IPS-11a (cell line): ENCODE data around the gene RBL2.
A peak's percentile ranks its signal among the peaks of the same experiment; 100 is the strongest.

Experiments
- H3K4me3 ChIP-seq: one replicate; pipeline ENCODE4 v1.5.1; 2013; ENCODE audit warnings: low read depth, low read length, control low read depth

Gene RBL2

DNA sequence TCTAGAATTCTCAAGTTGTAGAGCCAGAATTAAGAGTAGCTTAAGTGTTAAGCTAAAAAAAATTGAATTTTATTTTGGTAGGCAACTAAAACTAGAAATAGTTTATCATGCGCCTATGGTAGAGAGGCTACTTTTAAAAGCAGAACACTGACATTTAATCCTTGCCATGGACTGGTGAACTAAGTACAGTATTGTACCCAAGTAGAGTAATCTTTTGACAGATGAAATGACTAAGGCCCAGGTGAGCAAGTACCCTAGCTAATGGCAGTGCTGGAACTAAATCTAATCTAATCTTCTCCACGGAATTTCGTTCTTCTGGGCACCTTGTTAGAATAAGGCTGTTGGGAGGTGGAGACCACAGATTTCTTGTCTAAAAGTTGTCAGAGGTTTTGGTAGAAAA is 11.8 kb downstream of the RBL2 start:
- H3K4me3 ChIP-seq, result no peak overlapping the region

DNA sequence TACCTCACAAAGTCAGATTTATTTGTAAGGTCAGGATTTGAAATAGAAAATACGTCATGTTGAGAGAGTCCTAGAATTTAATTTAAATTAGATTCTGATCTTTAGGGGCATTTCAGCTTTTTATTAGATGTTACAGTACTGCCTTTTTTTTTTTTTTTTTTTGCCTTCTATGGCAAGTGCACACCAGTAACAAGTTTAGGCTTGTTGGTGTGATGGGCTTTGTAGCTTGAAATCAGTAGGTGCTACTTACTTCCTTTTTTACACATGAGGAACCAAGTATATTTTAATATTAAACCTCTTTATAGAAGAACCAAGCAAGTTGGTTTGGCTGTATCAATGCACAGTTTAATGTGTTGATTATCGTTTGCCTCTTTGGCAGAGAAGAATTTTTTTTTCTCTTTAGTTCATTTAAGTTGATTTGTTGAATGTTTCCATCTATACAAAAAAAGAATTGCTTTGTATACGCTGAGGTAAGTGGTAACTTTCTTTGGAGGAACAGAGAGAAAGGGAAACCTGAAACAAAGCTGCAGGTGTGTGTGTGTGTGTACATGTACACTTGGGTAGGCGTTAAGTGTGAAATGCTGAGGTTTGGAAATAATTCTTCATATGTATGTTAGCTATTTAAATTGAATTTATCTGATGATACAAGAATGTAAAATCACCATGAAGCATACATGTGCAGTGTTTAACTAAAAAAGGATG is 15.7 kb downstream of the RBL2 start:
- H3K4me3 ChIP-seq, result no peak overlapping the region

DNA sequence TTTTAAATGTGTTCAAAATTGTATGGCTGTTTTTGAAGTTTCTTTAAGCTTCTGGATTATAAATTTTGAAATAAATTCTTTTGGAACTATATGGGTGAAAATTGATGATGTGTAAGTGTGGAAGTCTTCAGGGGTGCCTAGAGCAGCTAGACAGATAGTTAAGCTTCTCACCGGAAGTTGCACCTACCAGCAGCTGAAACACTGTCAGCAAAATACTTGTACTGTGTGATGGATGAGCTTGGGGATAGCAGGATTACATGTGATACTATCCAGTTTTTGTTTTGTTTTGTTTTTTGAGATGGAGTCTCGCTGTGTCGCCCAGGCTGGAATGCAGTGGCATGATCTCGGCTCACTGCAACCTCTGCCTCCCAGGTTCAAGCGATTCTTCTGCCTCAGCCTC is 19.7 kb downstream of the RBL2 start:
- H3K4me3 ChIP-seq, result no peak overlapping the region

DNA sequence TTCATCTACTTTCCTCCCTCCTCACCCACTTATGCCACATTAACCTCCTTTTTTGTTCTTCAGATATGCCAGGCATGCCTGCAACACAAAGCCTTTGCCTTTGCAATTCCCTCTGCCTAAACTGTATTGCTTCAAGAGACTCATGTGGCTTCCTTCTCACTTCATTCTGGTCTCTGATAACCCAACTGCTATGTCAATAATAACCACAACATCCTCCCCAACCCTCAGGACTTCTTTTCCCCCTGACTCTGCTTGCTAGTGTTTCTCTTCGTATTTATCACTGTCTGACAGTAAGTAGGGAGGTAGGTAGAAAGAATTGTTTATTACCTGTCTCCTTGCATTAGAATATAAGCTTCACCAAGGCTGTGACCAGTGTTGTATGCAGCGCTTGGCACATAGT is 22.4 kb downstream of the RBL2 start:
- H3K4me3 ChIP-seq, result no peak overlapping the region

DNA sequence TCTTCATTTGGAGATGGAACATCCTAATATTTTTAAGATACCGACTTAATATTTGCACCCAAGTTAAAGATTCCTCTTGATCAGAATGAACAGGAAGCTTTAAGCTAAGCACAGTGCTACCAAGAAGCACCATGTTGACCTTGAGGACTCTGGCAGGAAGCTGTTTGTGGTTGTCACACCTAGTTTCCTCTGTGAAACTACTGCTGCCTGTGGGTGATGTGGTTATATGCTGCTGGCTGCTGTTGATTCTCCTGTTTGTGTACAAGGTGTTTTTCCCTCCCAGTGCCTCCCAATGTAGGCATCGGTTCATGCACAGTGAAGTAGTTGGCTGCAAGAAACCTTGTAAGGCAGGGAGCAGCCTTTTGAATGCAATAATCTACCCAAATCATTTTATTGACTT is 23.4 kb downstream of the RBL2 start:
- no peak overlapping the region for H3K4me3 ChIP-seq

DNA sequence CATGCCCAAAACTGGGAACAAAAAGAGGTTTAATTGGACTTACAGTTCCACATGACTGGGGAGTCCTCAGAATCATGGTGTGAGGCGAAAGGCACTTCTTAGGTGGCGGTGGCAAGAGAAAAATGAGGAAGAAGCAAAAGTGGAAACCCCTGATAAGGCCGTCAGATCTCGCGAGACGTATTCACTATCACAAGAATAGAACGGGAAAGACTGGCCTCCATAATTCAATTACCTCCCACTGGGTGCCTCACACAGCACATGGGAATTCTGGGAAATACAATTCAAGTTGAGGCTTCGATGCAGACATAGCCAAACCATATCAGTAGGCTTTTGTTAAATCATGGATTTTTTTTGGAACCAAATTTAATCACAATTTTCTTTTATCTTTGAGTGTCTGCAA is 24.4 kb downstream of the RBL2 start:
- no peak overlapping the region for H3K4me3 ChIP-seq

DNA sequence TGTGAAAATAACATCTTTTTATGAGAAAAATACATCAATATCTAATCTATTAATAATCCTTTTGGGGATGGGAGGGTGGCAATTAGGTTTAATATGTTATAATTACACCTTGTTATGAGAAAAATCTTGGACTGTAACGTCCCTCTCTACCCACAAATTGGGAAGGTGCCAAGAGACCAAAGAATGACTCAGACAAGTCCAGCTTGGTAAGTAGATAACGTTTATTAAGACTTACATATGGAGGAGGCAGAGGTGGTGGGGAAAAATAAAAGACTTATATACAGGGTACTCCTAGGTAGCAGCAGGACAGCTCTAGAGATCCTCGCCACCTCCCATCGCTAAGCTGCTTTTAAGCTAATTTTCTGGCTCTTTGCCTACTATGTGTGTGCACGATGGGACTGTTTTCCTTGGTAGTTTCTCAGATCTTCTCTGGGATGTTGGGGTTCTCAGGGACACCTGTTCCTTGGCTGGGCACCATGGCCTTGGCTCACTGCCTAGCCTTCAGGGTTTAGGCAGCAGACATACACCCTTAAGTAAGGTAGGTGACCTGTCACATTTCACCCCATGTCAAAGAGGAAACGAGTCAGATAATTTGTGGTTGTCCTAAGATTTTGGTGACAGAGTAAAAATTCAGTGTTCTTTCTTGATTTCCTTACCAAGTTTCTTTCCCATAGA is 31.5 kb downstream of the RBL2 start:
- no peak overlapping the region for H3K4me3 ChIP-seq

DNA sequence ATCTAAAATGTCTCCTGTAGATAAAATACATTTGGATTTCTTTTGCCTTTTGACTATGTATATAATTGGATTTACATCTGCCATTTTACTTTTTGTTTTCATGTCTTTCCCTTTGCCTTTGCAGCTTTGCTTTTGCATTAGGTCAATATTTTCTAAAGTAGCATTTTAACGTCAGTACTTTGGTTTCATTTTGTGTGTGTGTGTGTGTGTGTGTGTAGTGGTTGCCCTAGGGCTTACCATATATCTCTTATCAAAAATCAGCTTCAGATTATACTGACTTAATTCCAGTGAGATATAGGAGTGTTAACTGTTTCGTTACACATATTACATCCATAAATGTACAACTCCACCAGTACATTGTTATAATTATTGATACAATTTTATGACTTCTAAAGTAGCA is 42.6 kb downstream of the RBL2 start:
- H3K4me3 ChIP-seq, result no peak overlapping the region

DNA sequence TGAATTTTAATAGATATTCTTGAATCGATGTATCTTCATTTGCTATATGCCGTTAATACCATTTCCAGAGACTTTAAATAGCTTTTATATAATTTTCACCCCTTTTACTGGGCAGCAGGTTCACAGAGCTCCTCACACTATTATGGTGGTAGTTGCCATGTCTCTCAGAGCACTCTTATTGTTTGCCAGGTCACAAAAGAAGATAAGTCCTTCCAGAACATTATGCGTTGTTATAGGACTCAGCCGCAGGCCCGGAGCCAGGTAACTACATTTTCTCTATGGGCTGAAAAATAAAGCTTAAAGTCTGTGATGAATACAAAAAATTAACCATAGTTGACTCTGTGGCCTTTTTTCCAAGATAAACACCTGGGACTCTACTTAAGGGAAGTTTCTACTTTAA is 44.7 kb downstream of the RBL2 start:
- H3K4me3 ChIP-seq, result no peak overlapping the region

DNA sequence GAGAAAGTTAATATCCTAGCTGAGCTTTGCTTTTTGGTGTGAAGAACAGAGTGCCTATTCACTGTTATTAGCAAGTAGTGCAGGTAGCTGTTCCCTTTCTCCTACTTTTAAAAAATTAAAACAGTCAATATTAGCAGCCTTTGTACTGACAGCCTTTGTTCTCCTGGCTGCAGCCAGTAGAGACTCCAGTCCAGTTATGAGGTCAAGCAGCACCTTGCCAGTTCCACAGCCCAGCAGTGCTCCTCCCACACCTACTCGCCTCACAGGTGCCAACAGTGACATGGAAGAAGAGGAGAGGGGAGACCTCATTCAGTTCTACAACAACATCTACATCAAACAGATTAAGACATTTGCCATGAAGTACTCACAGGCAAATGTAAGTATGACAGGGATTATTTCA is 46.1 kb downstream of the RBL2 start:
- H3K4me3 ChIP-seq, result no peak overlapping the region

DNA sequence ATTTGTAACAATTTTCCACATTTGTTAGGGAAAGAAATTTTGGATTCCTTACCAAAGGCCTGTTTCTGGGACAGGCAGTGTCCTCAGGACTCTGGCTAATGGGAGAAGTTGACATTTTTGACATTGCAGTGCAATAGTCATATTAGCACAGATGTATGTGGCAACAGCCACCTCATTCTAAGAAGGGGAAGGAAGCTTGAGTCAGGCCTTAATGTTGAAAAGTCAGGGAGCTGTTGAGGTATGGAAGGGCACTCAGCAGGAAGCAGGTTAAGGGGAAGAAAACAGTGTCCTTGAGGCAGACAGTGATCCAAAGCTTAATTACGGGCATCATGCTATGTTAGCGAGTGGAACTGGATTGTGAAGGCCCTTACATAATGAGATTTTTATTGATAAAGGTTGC is 47.9 kb downstream of the RBL2 start:
- H3K4me3 ChIP-seq, result no peak overlapping the region

DNA sequence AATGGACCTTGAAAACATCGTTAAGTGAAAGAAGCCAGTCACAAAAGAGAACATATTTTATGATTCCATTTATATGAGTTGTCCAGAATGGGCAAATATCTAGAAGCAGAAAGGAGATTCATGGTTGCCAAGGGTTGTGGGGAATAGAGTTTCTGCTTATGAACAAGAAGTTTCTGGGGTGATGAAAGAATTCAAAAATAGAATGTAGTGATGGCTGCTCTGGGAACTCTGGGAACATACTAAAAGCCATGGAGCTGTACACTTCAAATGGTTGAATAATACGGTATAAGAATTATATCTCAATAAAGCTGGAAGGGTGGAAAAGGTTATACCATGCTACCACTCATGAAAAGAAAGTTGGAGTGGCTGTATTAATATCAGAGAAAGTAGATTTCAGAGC is 50.3 kb downstream of the RBL2 start:
- no peak overlapping the region for H3K4me3 ChIP-seq

DNA sequence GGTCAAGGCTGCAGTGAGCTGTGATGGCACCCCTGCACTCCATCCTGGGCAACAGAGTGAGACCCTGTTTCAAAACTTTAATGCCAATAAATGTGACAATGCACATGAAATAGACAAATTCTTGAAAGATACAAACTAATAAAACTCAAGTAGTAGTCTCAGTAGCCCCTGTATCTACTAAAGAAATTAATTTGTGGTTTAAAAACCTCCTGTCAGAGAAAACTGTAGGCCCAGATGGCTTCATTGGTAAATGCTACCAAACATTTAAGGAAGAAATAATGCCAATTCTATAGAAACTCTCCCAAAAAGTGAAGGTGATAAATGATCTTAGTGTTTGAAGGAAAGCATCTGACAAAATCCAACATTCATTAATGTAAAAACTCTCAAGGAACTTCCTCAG is 52.0 kb downstream of the RBL2 start:
- H3K4me3 ChIP-seq, result no peak overlapping the region

DNA sequence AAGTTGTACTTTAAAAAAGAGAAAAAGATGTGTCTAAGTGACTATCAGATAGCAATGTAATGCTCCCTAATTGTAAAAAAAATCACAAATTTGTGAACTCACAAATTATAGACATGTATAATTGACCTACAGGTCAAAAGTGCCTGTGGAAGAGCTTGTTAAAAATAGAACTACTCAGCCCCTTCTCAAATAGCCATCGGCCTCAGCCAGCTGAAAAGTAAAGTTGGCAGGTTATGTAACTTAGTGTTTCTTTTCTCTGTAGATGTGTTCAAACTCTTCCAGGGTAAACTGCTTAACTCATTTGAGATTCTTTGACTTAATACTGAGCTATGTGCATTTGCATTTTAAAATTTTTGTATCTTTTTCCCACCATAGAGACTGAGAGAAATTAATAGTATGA is 55.5 kb downstream of the RBL2 start:
- H3K4me3 ChIP-seq, result no peak overlapping the region

DNA sequence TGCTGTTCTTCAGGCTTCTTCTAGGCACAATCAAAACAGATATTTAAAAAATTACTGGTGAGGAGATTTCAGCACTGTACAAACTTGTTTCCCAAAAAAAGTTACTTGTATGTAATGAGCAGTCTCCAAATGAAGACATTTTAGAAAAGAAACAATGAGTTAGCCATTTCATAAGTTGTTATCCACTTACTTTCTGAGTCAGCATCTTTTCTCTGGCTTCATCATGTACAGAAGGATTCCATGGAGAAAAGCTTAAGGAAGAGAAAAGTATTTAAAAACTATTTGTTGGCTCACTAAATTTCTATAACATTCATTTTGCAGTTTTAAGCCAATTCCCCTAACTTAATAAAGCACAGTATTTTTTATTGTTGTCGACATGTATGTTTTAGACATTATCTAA is 58.2 kb downstream of the RBL2 start:
- no peak overlapping the region for H3K4me3 ChIP-seq

DNA sequence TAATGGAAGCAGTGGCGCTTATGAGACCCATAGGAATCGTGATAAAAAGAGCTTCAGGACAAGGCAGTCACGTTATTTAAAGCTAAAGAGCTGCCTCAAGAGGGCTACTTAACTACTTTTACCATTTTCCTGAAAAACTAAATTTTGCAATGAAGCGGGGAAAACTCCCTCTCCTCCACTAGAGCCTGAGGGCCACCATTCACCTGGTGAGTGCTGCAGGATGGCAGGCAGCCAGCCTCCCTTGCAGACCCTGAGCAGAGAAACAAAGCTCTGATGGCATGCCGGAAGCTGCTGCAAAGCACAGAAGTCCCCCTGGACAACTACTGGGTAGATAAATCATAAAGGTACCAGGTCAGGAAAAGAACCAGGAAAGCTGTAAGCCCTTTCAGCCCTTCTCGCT is 60.4 kb downstream of the RBL2 start:
- no peak overlapping the region for H3K4me3 ChIP-seq

DNA sequence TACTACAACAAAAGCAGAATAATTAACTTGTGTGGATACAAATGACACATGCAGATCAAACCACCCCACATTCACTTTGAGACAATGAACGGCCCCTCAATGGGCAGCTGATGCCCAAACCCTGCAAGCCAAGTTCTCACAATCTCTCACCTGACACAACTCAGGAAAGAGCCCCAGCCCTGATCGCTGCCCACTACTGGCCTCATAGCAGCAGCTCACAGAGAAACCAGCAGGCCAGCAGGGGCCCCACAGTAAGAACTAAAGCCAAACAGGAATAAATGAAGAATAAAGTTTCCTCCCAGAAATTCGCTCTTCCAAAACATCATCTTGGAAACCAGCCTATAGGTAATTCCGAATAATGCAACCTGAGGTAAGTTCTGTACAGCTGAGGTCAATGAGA is 61.1 kb downstream of the RBL2 start:
- no peak overlapping the region for H3K4me3 ChIP-seq

DNA sequence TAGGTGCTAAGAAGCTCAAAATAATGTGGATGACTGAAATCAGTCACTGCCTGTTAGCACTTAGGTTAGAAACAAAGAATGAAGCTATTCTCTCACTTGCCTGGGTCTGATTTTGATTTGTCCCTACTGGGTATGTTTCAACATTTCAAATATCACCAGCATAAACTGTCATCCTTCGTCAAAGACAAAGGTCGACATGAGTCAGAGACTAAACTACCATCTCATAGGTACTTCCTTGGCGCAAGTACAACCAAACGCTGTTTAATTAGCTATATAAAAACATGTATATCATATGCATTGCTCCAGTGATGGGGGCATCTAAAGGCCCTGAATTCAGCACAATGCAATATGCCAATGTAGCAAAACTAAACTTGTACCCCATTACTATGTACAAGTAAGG is 64.7 kb downstream of the RBL2 start:
- H3K4me3 ChIP-seq, result no peak overlapping the region

DNA sequence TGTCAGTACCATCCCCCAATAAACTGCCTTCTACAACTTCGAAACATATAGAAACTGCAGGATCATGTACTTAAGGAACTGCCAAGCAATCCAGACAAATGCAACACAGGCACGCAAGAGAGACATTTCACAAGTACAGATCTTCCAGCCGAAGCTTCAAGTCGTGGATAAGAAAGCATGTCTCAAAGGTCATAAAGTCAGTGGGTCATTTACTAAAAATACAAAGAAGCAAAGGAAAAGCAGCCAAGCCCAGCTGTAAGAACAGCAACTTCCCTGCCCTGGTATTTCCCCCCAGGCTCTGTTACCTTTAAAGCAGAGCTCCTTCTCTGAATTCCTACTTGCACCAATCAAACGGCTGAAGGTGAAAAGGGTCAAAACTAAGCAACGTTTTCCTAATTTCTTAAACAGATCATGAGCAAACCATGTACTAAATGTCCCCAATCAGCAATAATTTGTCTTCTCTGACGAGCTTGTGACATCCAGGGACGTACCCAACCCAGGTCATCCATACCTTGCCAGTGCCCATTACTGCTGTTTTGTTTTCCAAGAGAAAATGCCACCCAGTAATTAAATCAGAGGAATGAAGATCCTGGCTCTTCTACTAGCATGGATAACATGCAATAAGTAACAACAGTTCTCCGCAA is 67.1 kb downstream of the RBL2 start:
- no peak overlapping the region for H3K4me3 ChIP-seq

DNA sequence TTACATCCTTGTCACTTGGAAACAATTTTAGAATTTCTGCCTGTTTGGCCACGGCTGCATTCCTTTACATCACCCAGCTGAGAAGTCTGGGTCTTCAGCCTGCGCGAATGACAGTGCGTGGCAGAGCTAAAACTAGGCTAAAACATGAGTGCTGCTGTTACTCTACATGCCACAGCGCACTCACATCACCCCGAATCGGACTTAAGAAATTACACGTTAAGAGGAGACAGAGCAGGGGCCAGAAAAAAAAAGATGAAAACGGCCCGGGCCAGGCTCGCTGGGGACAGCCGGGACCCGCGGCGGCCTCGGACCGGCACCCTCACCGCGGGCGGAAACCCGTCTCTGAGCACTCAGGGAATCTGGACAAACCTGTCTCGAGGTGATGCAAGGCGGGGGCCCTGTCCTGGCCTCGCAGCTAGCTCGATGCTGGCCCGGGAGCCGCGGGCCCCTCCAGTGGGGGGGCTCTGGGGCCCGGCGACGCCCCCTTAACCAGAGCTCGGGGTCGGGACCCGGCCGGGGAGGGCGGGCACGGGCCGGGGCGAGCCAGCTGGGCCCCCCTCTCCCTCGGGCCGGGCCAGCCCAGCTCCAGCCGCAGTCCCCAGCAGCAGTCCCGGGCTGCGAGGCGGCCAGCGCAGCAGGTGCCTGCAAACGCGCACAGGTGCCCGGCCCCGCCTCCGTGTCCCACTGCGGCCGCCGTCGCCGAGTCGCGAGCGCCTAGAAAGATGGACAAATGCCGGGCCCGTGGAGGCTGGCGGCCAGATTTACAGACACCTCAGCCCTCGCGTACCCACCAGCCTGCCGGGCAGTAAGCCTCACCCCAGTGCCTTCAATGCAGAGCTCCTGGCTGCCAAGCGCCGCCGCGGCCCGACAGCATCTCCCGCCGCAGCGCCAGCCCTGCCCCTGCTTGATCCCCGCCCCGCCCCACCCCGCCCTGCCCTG is 68.3 kb downstream of the RBL2 start, which contains the start of gene AKTIP:
Gene AKTIP (minus strand): TSS at position 879 of the 939 bp plus-strand sequence. CDS start 2,950 bp downstream, outside the sequence.
- H3K4me3 ChIP-seq, result peak within 1 kb of the TSS; percentile 83

DNA sequence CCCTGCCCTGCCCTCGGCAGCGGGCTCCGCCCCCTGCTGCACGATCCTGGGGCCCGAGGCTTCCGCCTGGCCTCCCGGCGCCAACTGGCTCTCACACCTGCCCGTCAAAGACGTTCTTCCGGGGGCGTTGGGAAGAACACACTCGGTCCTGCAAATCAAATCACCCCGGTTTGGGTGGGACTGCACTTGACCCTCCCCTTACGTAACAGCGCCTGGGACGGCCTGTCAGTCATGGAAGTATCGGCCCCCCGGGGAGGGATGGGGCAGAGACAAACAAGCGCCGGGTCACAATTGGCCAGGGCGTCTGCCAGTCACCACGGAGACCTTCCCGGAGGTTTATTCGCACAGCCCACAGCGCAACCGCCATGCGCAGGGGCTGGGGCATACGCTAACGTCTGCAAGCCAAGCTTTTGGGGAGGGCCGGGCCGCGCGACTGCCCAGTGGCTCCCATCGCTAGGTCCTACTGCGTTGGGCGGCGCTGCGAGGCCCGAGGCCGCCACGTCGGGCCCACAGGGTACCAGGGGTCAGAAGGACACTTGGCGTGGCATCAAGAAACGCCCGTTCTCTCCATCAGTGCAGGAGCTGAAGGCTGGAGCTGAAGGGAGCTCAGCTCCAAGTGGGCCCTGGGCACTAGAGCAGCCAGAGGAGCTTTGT is 69.1 kb downstream of the RBL2 start:
- peak overlapping the region; percentile 50 for H3K4me3 ChIP-seq
